PC-9 (cell line): ENCODE results near the gene TXNL4A. TPM values are rescaled to one million over a fixed set of nuclear protein-coding genes. Genes with fewer than 3 reads are reported as not detected.
A peak's percentile ranks its signal among the peaks of the same experiment; 100 is the strongest.

Experiments
- BruUV-seq: library from RNA; stranded (reverse); fragments of 400-500 nt; replicated peaks from 2 replicates; lab custom pipeline; 2021; lab: Mats Ljungman, UMichigan
- CTCF ChIA-PET: fragments of 300-600 bp; sonication (Branson Sonifier 250); formaldehyde crosslinking; loops from one replicate; lab custom pipeline; 2022; ENCODE audit warnings: antibody characterized with exemption; lab: Charles Lee
- POLR2A ChIA-PET: fragments of 300-600 bp; sonication (Branson Sonifier 250); formaldehyde crosslinking; loops from one replicate; lab custom pipeline; 2022; ENCODE audit warnings: antibody characterized with exemption; ENCODE audit not compliant: unreplicated experiment; lab: Charles Lee
- DNase-seq, 2 experiments: peaks; one replicate each; pipeline versions ENCODE4 v3.0.0 to v3.0.0-alpha.2; 2015 to 2022; ENCODE audit warnings: mixed read lengths in 1 of 2
- H2AFZ ChIP-seq: fragments of 200-600 bp; sonication (generic); 2 replicates; pipeline ENCODE4 v1.8.1; 2017; ENCODE audit warnings: antibody characterized with exemption
- H3F3A ChIP-seq: fragments of 200-600 bp; sonication (generic); 2 replicates; pipeline ENCODE4 v1.8.1; 2017; ENCODE audit warnings: antibody characterized with exemption, mild to moderate bottlenecking, low read depth; ENCODE audit not compliant: insufficient read depth
- H3K27ac ChIP-seq: fragments of 200-600 bp; sonication (generic); 2 replicates; pipeline ENCODE4 v1.6.1; 2016; ENCODE audit warnings: mixed run types
- H3K27me3 ChIP-seq: fragments of 200-600 bp; sonication (generic); 2 replicates; pipeline ENCODE4 v1.6.1; 2016; ENCODE audit warnings: low read depth, mixed run types; ENCODE audit not compliant: insufficient read depth
- H3K36me3 ChIP-seq: fragments of 200-600 bp; sonication (generic); 2 replicates; pipeline ENCODE4 v1.6.1; 2016; ENCODE audit warnings: low read depth, mixed run types
- H3K4me1 ChIP-seq: fragments of 200-600 bp; sonication (generic); replicated peaks from 2 replicates; pipeline ENCODE4 v1.6.1; 2016; ENCODE audit warnings: mixed run types; ENCODE audit not compliant: insufficient read depth
- H3K4me2 ChIP-seq: fragments of 200-600 bp; sonication (generic); 2 replicates; pipeline ENCODE4 v1.6.1; 2017; ENCODE audit warnings: mixed run types
- H3K4me3 ChIP-seq: fragments of 200-600 bp; sonication (generic); 2 replicates; pipeline ENCODE4 v1.6.1; 2016; ENCODE audit warnings: mixed run types
- H3K79me2 ChIP-seq: fragments of 200-600 bp; sonication (generic); 2 replicates; pipeline ENCODE4 v1.6.1; 2017; ENCODE audit warnings: low read depth, mixed run types
- H3K9me2 ChIP-seq: fragments of 200-600 bp; sonication (generic); 2 replicates; pipeline ENCODE4 v1.8.1; 2017; ENCODE audit warnings: mild to moderate bottlenecking; ENCODE audit not compliant: insufficient read depth
- H3K9me3 ChIP-seq: fragments of 200-600 bp; sonication (generic); 2 replicates; pipeline ENCODE4 v1.8.1; 2016; ENCODE audit warnings: low read depth; ENCODE audit not compliant: insufficient read depth
- H4K20me1 ChIP-seq: fragments of 200-600 bp; sonication (generic); 2 replicates; pipeline ENCODE4 v1.8.1; 2017; ENCODE audit not compliant: insufficient read depth
- CTCF ChIP-seq: fragments of 200-600 bp; sonication (generic); conservative IDR thresholded peaks from 2 replicates; pipeline ENCODE4 v1.6.1; 2017; ENCODE audit warnings: mixed run types, antibody characterized with exemption, mild to moderate bottlenecking, moderate library complexity
- EZH2 ChIP-seq: fragments of 200-600 bp; sonication (generic); IDR thresholded peaks from 2 replicates; pipeline ENCODE4 v1.8.0; 2017; ENCODE audit warnings: antibody characterized with exemption, low read depth
- intact Hi-C: fragments of 100-400 bp; cut with micrococcal nuclease; formaldehyde crosslinking; loops from one replicate; pipeline ENCODE4 v1.10.0; 2022; ENCODE audit not compliant: unreplicated experiment
- total RNA-seq: library from RNA; stranded (reverse); gene quantifications from 2 replicates; pipeline ENCODE4 v1.2.3, GENCODE V29; 2021

TXNL4A gene
- total RNA-seq, 1 experiment from 2014 or later: 106 TPM

GRCh38 chr18:79953971-79954651 is 34.3 kb downstream of the TXNL4A start:
- TF ChIP-seq CTCF (no peak), EZH2 (no peak)
- Histone ChIP-seq H2AFZ (no peak overlapping the region), H3K27ac (no peak overlapping the region), H3K27me3 (no peaks in the 10 kb centered on the region), H3K36me3 (no peaks in the 10 kb centered on the region), H3K9me3 (no peaks in the 10 kb centered on the region), H3K4me3 (no peak overlapping the region), H3F3A (peaks cover 6% of the 10 kb centered on the region; the same call in 1 of the 2 replicates), H3K9me2 (no peaks in the 10 kb centered on the region), H3K4me1 (0 out of 2 replicates have a peak, but pooled peaks cover 5% of the 10 kb centered on the region), H4K20me1 (0 out of 2 replicates have a peak, but pooled peaks cover 6% of the 10 kb centered on the region), H3K4me2 (no peak overlapping the region), H3K79me2 (peaks cover 16% of the 10 kb centered on the region; the same call in 1 of the 2 replicates)
- intact Hi-C loops: no loop called here
- ChIA-PET POLR2A (interaction anchor here (0.6 kb wide), 1 partner anchor 275 kb away, joined by 3 read pairs; no protein-coding TSS in a partner anchor), CTCF (no interaction called here)
- no TSS peak for BruUV-seq
- peak in 1 of 2 experiments; percentile 39 for DNase-seq

GRCh38 chr18:79952996-79953559 is 35.3 kb downstream of the TXNL4A start:
- TF ChIP-seq CTCF: no peak
- no peak for TF ChIP-seq EZH2
- H3K4me3 ChIP-seq: no peak overlapping the region
- POLR2A ChIA-PET: no interaction called here
- no peak overlapping the region for H2AFZ ChIP-seq
- no peak for DNase-seq
- H3K27me3 ChIP-seq: no peaks in the 10 kb centered on the region
- peaks cover 24% of the 10 kb centered on the region; the same call in 1 of the 2 replicates for H3K79me2 ChIP-seq
- CTCF ChIA-PET: no interaction called here
- no TSS peak for BruUV-seq
- H3K4me1 ChIP-seq: 0 out of 2 replicates have a peak, but pooled peaks cover 5% of the 10 kb centered on the region
- no peak overlapping the region for H3K27ac ChIP-seq
- no peaks in the 10 kb centered on the region for H3K9me3 ChIP-seq
- H3F3A ChIP-seq: peaks cover 6% of the 10 kb centered on the region; the same call in 1 of the 2 replicates
- no peaks in the 10 kb centered on the region for H3K9me2 ChIP-seq
- intact Hi-C loops: no loop called here
- no peak overlapping the region for H3K4me2 ChIP-seq
- 0 out of 2 replicates have a peak, but pooled peaks cover 6% of the 10 kb centered on the region for H4K20me1 ChIP-seq
- H3K36me3 ChIP-seq: no peaks in the 10 kb centered on the region

- 0 out of 2 replicates have a peak, but pooled peaks cover 5% of the 10 kb centered on the region for H3K4me1 ChIP-seq
- POLR2A ChIA-PET: no interaction called here
- H3K9me3 ChIP-seq: no peaks in the 10 kb centered on the region
- BruUV-seq: no TSS peak
- no peak overlapping the region; the same call in 1 of the 2 replicates for H3K4me3 ChIP-seq
- TF ChIP-seq EZH2 (no peak), CTCF (no peak)
- H3K36me3 ChIP-seq: no peaks in the 10 kb centered on the region
- H3K27ac ChIP-seq: no peak overlapping the region
- H4K20me1 ChIP-seq: 0 out of 2 replicates have a peak, but pooled peaks cover 6% of the 10 kb centered on the region
- no peak for DNase-seq
- H2AFZ ChIP-seq: no peak overlapping the region
- H3K4me2 ChIP-seq: peak overlapping the region; percentile 92; the same call in 1 of the 2 replicates
- peaks cover 26% of the 10 kb centered on the region; the same call in 1 of the 2 replicates for H3K79me2 ChIP-seq
- CTCF ChIA-PET: no interaction called here
- no peaks in the 10 kb centered on the region for H3K9me2 ChIP-seq
- intact Hi-C loops: no loop called here
- peaks cover 6% of the 10 kb centered on the region; the same call in 1 of the 2 replicates for H3F3A ChIP-seq
- no peaks in the 10 kb centered on the region for H3K27me3 ChIP-seq
Measured at GRCh38 chr18:79952456-79952995, 35.8 kb downstream of the TXNL4A start.
